GM18870 (cell line): Measurements from ENCODE around the gene SATB2.

Experiments used
- ATAC-seq: cut with Tn5 transposase; IDR thresholded peaks from one replicate; pipeline ENCODE4 v1.9.1; 2021; ENCODE audit warnings: moderate library complexity; ENCODE audit not compliant: unreplicated experiment

Gene SATB2

GRCh38 chr2:199407421-199407820 is 50.3 kb downstream of the SATB2 start:
- ATAC-seq, result no peak

- no peak for ATAC-seq
Observed at GRCh38 chr2:199405241-199405640, 52.5 kb downstream of the SATB2 start.

GRCh38 chr2:199404841-199405240 is 52.9 kb downstream of the SATB2 start:
- no peak for ATAC-seq

GRCh38 chr2:199395311-199395710 is 62.4 kb downstream of the SATB2 start:
- no peak for ATAC-seq

- ATAC-seq, result no peak
Observed at GRCh38 chr2:199392363-199392762, 65.4 kb downstream of the SATB2 start.

- no peak for ATAC-seq
Observed at GRCh38 chr2:199388728-199389268, 68.9 kb downstream of the SATB2 start.

- ATAC-seq, result no peak
Observed at GRCh38 chr2:199384043-199384442, 73.7 kb downstream of the SATB2 start.

GRCh38 chr2:199383021-199383420 is 74.7 kb downstream of the SATB2 start:
- no peak for ATAC-seq

GRCh38 chr2:199382091-199382490 is 75.6 kb downstream of the SATB2 start:
- ATAC-seq, result no peak

GRCh38 chr2:199381531-199381930 is 76.2 kb downstream of the SATB2 start:
- ATAC-seq, result no peak

GRCh38 chr2:199378948-199379650 is 78.6 kb downstream of the SATB2 start:
- ATAC-seq, result no peak

GRCh38 chr2:199370150-199370780 is 87.5 kb downstream of the SATB2 start:
- ATAC-seq, result no peak

- ATAC-seq, result no peak
Observed at GRCh38 chr2:199366406-199366805, 91.3 kb downstream of the SATB2 start.

GRCh38 chr2:199364153-199364552 is 93.6 kb downstream of the SATB2 start:
- no peak for ATAC-seq

GRCh38 chr2:199356412-199356811 is 101.3 kb downstream of the SATB2 start:
- no peak for ATAC-seq

- no peak for ATAC-seq
Observed at GRCh38 chr2:199348871-199349270, 108.9 kb downstream of the SATB2 start.

- no peak for ATAC-seq
Observed at GRCh38 chr2:199344012-199344411, 113.7 kb downstream of the SATB2 start.

GRCh38 chr2:199342334-199342733 is 115.4 kb downstream of the SATB2 start:
- no peak for ATAC-seq

GRCh38 chr2:199341123-199341522 is 116.6 kb downstream of the SATB2 start:
- ATAC-seq, result no peak

GRCh38 chr2:199339891-199340605 is 117.7 kb downstream of the SATB2 start:
- no peak for ATAC-seq

GRCh38 chr2:199336546-199336945 is 121.2 kb downstream of the SATB2 start:
- no peak for ATAC-seq

- no peak for ATAC-seq
Observed at GRCh38 chr2:199335502-199335901, 122.2 kb downstream of the SATB2 start.
